HepG2 (cell line): Measurements from ENCODE around the gene CENPP. TPM values are rescaled to one million over a fixed set of nuclear protein-coding genes. Genes with fewer than 3 reads are reported as not detected.

Experiments
- ATAC-seq: fragments of 200-7000 bp; cut with Tn5 transposase; 3 replicates; pipeline ENCODE4 v1.9.1; 2020; ENCODE audit warnings: mild to moderate bottlenecking, moderate library complexity
- BruUV-seq: library from RNA; stranded (reverse); fragments of 400-500 nt; replicated peaks from 2 replicates; lab custom pipeline; 2021; lab: Mats Ljungman, UMichigan
- CTCF ChIA-PET: fragments of 300-600 bp; formaldehyde crosslinking; extraction: SDS; loops from one replicate; lab custom pipeline; 2021; ENCODE audit warnings: low total read pairs, inconsistent platforms, low intra/inter-chr PET ratio; lab: Yijun Ruan, JAX
- POLR2A ChIA-PET: fragments of 350-600 bp; sonication (Branson Sonifier 250); formaldehyde crosslinking; loops from one replicate; lab custom pipeline; 2020; ENCODE audit warnings: antibody characterized with exemption, inconsistent platforms; lab: Yijun Ruan, JAX
- DNase-seq: peaks from one replicate; pipeline ENCODE4 v3.0.0-alpha.2; 2015; ENCODE audit warnings: low spot score
- FAIRE-seq: peaks from 3 replicates; lab custom pipeline; 2011; peaks lifted over from hg19 to GRCh38; lab: Jason Lieb, UNC
- H2AFZ ChIP-seq: one replicate; pipeline ENCODE4 v1.6.1; 2011; ENCODE audit warnings: low read length, inconsistent platforms
- H3K27ac ChIP-seq: fragments of 300-600 bp; 3 replicates; pipeline ENCODE4 v1.8.0; 2011; ENCODE audit warnings: mixed run types, mild to moderate bottlenecking, mixed read lengths, low read length, inconsistent platforms; ENCODE audit not compliant: insufficient read depth; ENCODE audit errors: extremely low read length
- H3K27me3 ChIP-seq, 2 experiments: fragments of 200-600 bp in 1 of 2; 2 replicates in 1 of 2; 3 replicates in 1 of 2; pipeline versions ENCODE4 v1.6.0 to v1.8.0; 2011; ENCODE audit warnings: low read length in 2 of 2, mild to moderate bottlenecking in 2 of 2, moderate library complexity in 2 of 2, inconsistent platforms in 1 of 2; ENCODE audit not compliant: insufficient read depth in 2 of 2, control insufficient read depth in 1 of 2
- H3K36me3 ChIP-seq, 2 experiments: fragments of 200-600 bp in 1 of 2; replicated peaks in 1 of 2; 2 replicates in 1 of 2; 3 replicates in 1 of 2; pipeline versions ENCODE4 v1.5.1 to v1.8.0; 2011; ENCODE audit warnings: low read length in 2 of 2, inconsistent platforms in 1 of 2; ENCODE audit not compliant: insufficient read depth in 2 of 2, control insufficient read depth in 1 of 2
- H3K4me1 ChIP-seq: 2 replicates; pipeline ENCODE4 v1.5.1; 2012; ENCODE audit warnings: low read length, inconsistent platforms; ENCODE audit not compliant: insufficient read depth
- H3K4me2 ChIP-seq: 2 replicates; pipeline ENCODE4 v1.6.0; 2011; ENCODE audit warnings: low read depth, low read length, inconsistent platforms
- H3K4me3 ChIP-seq, 3 experiments: fragments of 200-600 bp in 1 of 3; sonication (generic), shearing (Covaris generic) in 1 of 3; replicated peaks in 1 of 3; 2 replicates each; pipeline ENCODE4 v1.5.1; 2011 to 2016; ENCODE audit warnings: low read length in 3 of 3, inconsistent platforms in 2 of 3, low read depth in 2 of 3, mild to moderate bottlenecking in 2 of 3, control low read depth in 1 of 3, mixed read lengths in 1 of 3; ENCODE audit not compliant: insufficient read depth in 1 of 3
- H3K79me2 ChIP-seq: one replicate; pipeline ENCODE4 v1.6.1; 2011; ENCODE audit warnings: low read length, inconsistent platforms; ENCODE audit not compliant: insufficient read depth
- H3K9ac ChIP-seq: 2 replicates; pipeline ENCODE4 v1.6.0; 2011; ENCODE audit warnings: mild to moderate bottlenecking, low read depth, low read length, inconsistent platforms; ENCODE audit not compliant: insufficient read depth
- H3K9me3 ChIP-seq: 2 replicates; pipeline ENCODE4 v1.5.1; 2012; ENCODE audit warnings: mild to moderate bottlenecking, low read length
- H4K20me1 ChIP-seq: 2 replicates; pipeline ENCODE4 v1.6.0; 2011; ENCODE audit warnings: inconsistent platforms, mild to moderate bottlenecking, low read length, moderate library complexity; ENCODE audit not compliant: insufficient read depth
- CERS6 ChIP-seq: sonication (generic); formaldehyde crosslinking; IDR thresholded peaks from 2 replicates; pipeline ENCODE4 v1.5.0; 2020; ENCODE audit warnings: missing genetic modification reagents
- DZIP1 ChIP-seq: sonication (generic); formaldehyde crosslinking; IDR thresholded peaks from 2 replicates; pipeline ENCODE4 v1.5.0; 2020; ENCODE audit warnings: mild to moderate bottlenecking, missing genetic modification reagents
- HMGA1 ChIP-seq: sonication (generic); formaldehyde crosslinking; conservative IDR thresholded peaks from 2 replicates; pipeline ENCODE4 v1.4.0; 2020; ENCODE audit warnings: missing genetic modification reagents
- MAFK ChIP-seq, 2 experiments: IDR thresholded peaks in 1 of 2; conservative IDR thresholded peaks in 1 of 2; 2 replicates each; pipeline ENCODE4 v1.6.1; 2011; ENCODE audit warnings: improper control_type of control experiment in 2 of 2, low read length in 2 of 2
- TBL1XR1 ChIP-seq: fragments of 150-350 bp; IDR thresholded peaks from 2 replicates; pipeline ENCODE4 v1.6.1; 2014; ENCODE audit warnings: borderline replicate concordance, low read length; ENCODE audit not compliant: partially characterized antibody
- TBX2 ChIP-seq: sonication (generic); formaldehyde crosslinking; IDR thresholded peaks from 2 replicates; pipeline ENCODE4 v1.5.0; 2020; ENCODE audit warnings: missing genetic modification reagents, mild to moderate bottlenecking, borderline replicate concordance
- ZNF7 ChIP-seq: IDR thresholded peaks from 2 replicates; pipeline ENCODE4 v1.6.1; 2016; ENCODE audit warnings: missing biosample characterization, missing genetic modification reagents
- ZNF75D ChIP-seq: sonication (generic); formaldehyde crosslinking; IDR thresholded peaks from 2 replicates; pipeline ENCODE4 v1.8.1; 2023; ENCODE audit warnings: missing genetic modification reagents, mild to moderate bottlenecking, borderline replicate concordance
- WGBS: methylation state at CpG from one replicate; pipeline ENCODE4 v1.1.6; 2017; ENCODE audit warnings: low lambda C conversion rate; 5-methylcytosine and 5-hydroxymethylcytosine counted together
- in situ Hi-C: cut with HindIII; loops from 2 replicates; pipeline ENCODE4 v1.10.0; 2017; ENCODE audit warnings: low pct_unique_long_range_greater_than_20kb; ENCODE audit not compliant: extremely low pct_ligation_motif_present
- intact Hi-C: fragments of 100-400 bp; cut with micrococcal nuclease; formaldehyde crosslinking; loops from one replicate; pipeline ENCODE4 v1.10.0; 2022; ENCODE audit not compliant: unreplicated experiment
- polyA plus RNA-seq, 8 experiments: library from polyadenylated mRNA; depleted of rRNA in 3 of 8; stranded (reverse) in 7 of 8; unstranded in 1 of 8; fragments of >200 nt; fragmentation: Illumina TruSeq in 4 of 8; extraction: Trizol in 4 of 8; gene quantifications; 2 replicates each; pipeline versions ENCODE4 v1.2.1 to v1.2.3, GENCODE V29; 2011 to 2016; ENCODE audit warnings: low read depth in 4 of 8, missing spikeins in 1 of 8, mixed read lengths in 1 of 8; ENCODE audit not compliant: insufficient read depth in 1 of 8
- total RNA-seq, 5 experiments: library from RNA; depleted of rRNA; stranded (reverse); fragments of >200 nt; fragmentation: Illumina TruSeq; extraction: Trizol; gene quantifications; 2 replicates each; pipeline ENCODE4 v1.2.3, GENCODE V29; 2016; ENCODE audit warnings: low read depth in 1 of 5

CENPP gene
- total and polyA plus RNA-seq, 2 of the 13 experiments (the other 11 are each of a cell fraction or from before 2014, with no cell fraction given), result 2.0 to 11.4 TPM

GRCh38 chr9:92393686-92394085 is 67.9 kb downstream of the CENPP start:
- Histone ChIP-seq H3K4me1 (no peaks in the 10 kb centered on the region), H3K4me3 (no peak overlapping the region), H3K27ac (no peak overlapping the region), H3K27me3 (no peaks in the 10 kb centered on the region), H3K36me3 (no peaks in the 10 kb centered on the region), H3K4me2 (no peak overlapping the region), H2AFZ (no peak overlapping the region), H3K79me2 (no peaks in the 10 kb centered on the region), H4K20me1 (no peaks in the 10 kb centered on the region), H3K9ac (no peak overlapping the region), H3K9me3 (no peaks in the 10 kb centered on the region)
- no peak for ATAC-seq
- 97% methylated on average over 1 of the region's 1 CpG for WGBS
- in situ Hi-C loops, result no loop called here
- no TSS peak for BruUV-seq
- no peak for DNase-seq
- no peak for FAIRE-seq
- TF ChIP-seq ZNF75D (CRISPR knock-in tag), result no peak
- intact Hi-C loops, result no loop called here
- CTCF ChIA-PET, result no interaction called here
- POLR2A ChIA-PET, result no interaction called here

GRCh38 chr9:92395617-92396016 is 69.9 kb downstream of the CENPP start:
- DNase-seq (no peak), ATAC-seq (no peak), FAIRE-seq (no peak)
- Histone ChIP-seq H3K9ac (no peak overlapping the region), H3K27ac (no peak overlapping the region), H3K9me3 (no peaks in the 10 kb centered on the region), H3K79me2 (no peaks in the 10 kb centered on the region), H3K4me1 (no peaks in the 10 kb centered on the region), H4K20me1 (no peaks in the 10 kb centered on the region), H3K4me3 (no peak overlapping the region), H3K27me3 (no peaks in the 10 kb centered on the region), H3K4me2 (no peak overlapping the region), H2AFZ (no peak overlapping the region), H3K36me3 (no peaks in the 10 kb centered on the region)
- intact Hi-C loops (no loop called here), in situ Hi-C loops (no loop called here)
- WGBS, result 88% methylated on average over 1 of the region's 1 CpG
- TF ChIP-seq ZNF7 (CRISPR knock-in tag), result peak; percentile 27; the same call in 1 of the 2 replicates
- no peak for TF ChIP-seq CERS6
- no peak for TF ChIP-seq HMGA1
- TF ChIP-seq MAFK (conservative IDR thresholded peaks at IDR 0.05 in 1 of 2, IDR thresholded peaks at IDR 0.05 in 1 of 2; ENCODE audit: low read length in 2 of 2), result peak; percentile 35 to 41; a peak in 3 of 4 replicates
- TF ChIP-seq TBX2 (CRISPR knock-in tag), result no peak
- no peak for TF ChIP-seq TBL1XR1
- no peak for TF ChIP-seq DZIP1 (CRISPR knock-in tag)
- ChIA-PET CTCF (no interaction called here), POLR2A (no interaction called here)
- no TSS peak for BruUV-seq
